ENCODE measurements around the gene KCNV2. TPM values are rescaled to one million over a fixed set of nuclear protein-coding genes. Genes with fewer than 3 reads are reported as not detected.
"Not testable (repeated sequence)": the region's sequence is repeated elsewhere in the genome, so short reads cannot be mapped to it uniquely, and the experiment has no call there.

KCNV2 gene
- total and polyA plus RNA-seq, 2 donors = not detected

- H3K27ac ChIP-seq (ENCODE audit: low read depth) = no peak overlapping the region
- 67% methylated on average over 6 of the region's 6 CpGs for WGBS
- H3K4me1 ChIP-seq (ENCODE audit: insufficient read depth) = no peaks in the 10 kb centered on the region
- H3K4me3 ChIP-seq (ENCODE audit: low read depth, low read length) = no peak overlapping the region
- no peak for DNase-seq (ENCODE audit: extremely low spot score)
- H3K36me3 ChIP-seq (ENCODE audit: insufficient read depth) = no peaks in the 10 kb centered on the region
Observed at GRCh38 chr9:2700398-2700797, 16.9 kb upstream of the KCNV2 start.

GRCh38 chr9:2700909-2701550, 16.3 kb upstream of the KCNV2 start:
- 87% methylated on average over 10 of the region's 10 CpGs for WGBS
- H3K27ac ChIP-seq (ENCODE audit: low read depth) = no peak overlapping the region
- no peak for DNase-seq (ENCODE audit: extremely low spot score)
- no peak overlapping the region for H3K4me3 ChIP-seq (ENCODE audit: low read depth, low read length)
- H3K36me3 ChIP-seq (ENCODE audit: insufficient read depth) = no peaks in the 10 kb centered on the region
- no peaks in the 10 kb centered on the region for H3K4me1 ChIP-seq (ENCODE audit: insufficient read depth)

- no peak for DNase-seq (ENCODE audit: extremely low spot score)
- Histone ChIP-seq H3K36me3 (ENCODE audit: insufficient read depth) (no peaks in the 10 kb centered on the region), H3K4me3 (ENCODE audit: low read depth, low read length) (no peak overlapping the region), H3K27ac (ENCODE audit: low read depth) (no peak overlapping the region), H3K4me1 (ENCODE audit: insufficient read depth) (no peaks in the 10 kb centered on the region)
Observed at GRCh38 chr9:2704504-2704903, 12.8 kb upstream of the KCNV2 start.

GRCh38 chr9:2707256-2707655, 10.1 kb upstream of the KCNV2 start:
- H3K4me1 ChIP-seq (ENCODE audit: insufficient read depth); H3K36me3 ChIP-seq (ENCODE audit: insufficient read depth); H3K27ac ChIP-seq (ENCODE audit: low read depth); DNase-seq (ENCODE audit: extremely low spot score); H3K4me3 ChIP-seq (ENCODE audit: low read depth, low read length): not testable (repeated sequence)
- 98% methylated on average over 3 of the region's 3 CpGs for WGBS

- Histone ChIP-seq H3K36me3 (ENCODE audit: insufficient read depth) (no peaks in the 10 kb centered on the region), H3K4me3 (ENCODE audit: low read depth, low read length) (no peak overlapping the region), H3K27ac (ENCODE audit: low read depth) (no peak overlapping the region), H3K4me1 (ENCODE audit: insufficient read depth) (no peaks in the 10 kb centered on the region)
- DNase-seq (ENCODE audit: extremely low spot score) = no peak
- 52% methylated on average over 2 of the region's 2 CpGs for WGBS
Observed at GRCh38 chr9:2709645-2710101, 7.6 kb upstream of the KCNV2 start.

GRCh38 chr9:2711716-2712115, 5.6 kb upstream of the KCNV2 start:
- no peak overlapping the region for H3K27ac ChIP-seq (ENCODE audit: low read depth)
- no peaks in the 10 kb centered on the region for H3K36me3 ChIP-seq (ENCODE audit: insufficient read depth)
- 92% methylated on average over 6 of the region's 6 CpGs for WGBS
- no peak overlapping the region for H3K4me3 ChIP-seq (ENCODE audit: low read depth, low read length)
- DNase-seq (ENCODE audit: extremely low spot score) = no peak
- no peaks in the 10 kb centered on the region for H3K4me1 ChIP-seq (ENCODE audit: insufficient read depth)

GRCh38 chr9:2718001-2718697, 839 bp downstream of the KCNV2 start:
- WGBS = 98% methylated on average over 69 of the region's 69 CpGs
- H3K4me1 ChIP-seq (ENCODE audit: insufficient read depth) = no peaks in the 10 kb centered on the region
- DNase-seq (ENCODE audit: extremely low spot score) = no peak
- no peak overlapping the region for H3K27ac ChIP-seq (ENCODE audit: low read depth)
- no peaks in the 10 kb centered on the region for H3K36me3 ChIP-seq (ENCODE audit: insufficient read depth)
- H3K4me3 ChIP-seq (ENCODE audit: low read depth, low read length) = no peak overlapping the region

GRCh38 chr9:2718698-2719033, 1.4 kb downstream of the KCNV2 start:
- no peak for DNase-seq (ENCODE audit: extremely low spot score)
- Histone ChIP-seq H3K4me3 (ENCODE audit: low read depth, low read length) (no peak overlapping the region), H3K36me3 (ENCODE audit: insufficient read depth) (no peaks in the 10 kb centered on the region), H3K4me1 (ENCODE audit: insufficient read depth) (no peaks in the 10 kb centered on the region), H3K27ac (ENCODE audit: low read depth) (no peak overlapping the region)
- 99% methylated on average over 29 of the region's 29 CpGs for WGBS

- H3K36me3 ChIP-seq (ENCODE audit: insufficient read depth) = no peaks in the 10 kb centered on the region
- no peak overlapping the region for H3K4me3 ChIP-seq (ENCODE audit: low read depth, low read length)
- no peak overlapping the region for H3K27ac ChIP-seq (ENCODE audit: low read depth)
- no peaks in the 10 kb centered on the region for H3K4me1 ChIP-seq (ENCODE audit: insufficient read depth)
- DNase-seq (ENCODE audit: extremely low spot score) = no peak
- WGBS = 59% methylated on average over 1 of the region's 1 CpG
Observed at GRCh38 chr9:2720179-2720654, 2.9 kb downstream of the KCNV2 start.

- H3K4me3 ChIP-seq (ENCODE audit: low read depth, low read length) = no peak overlapping the region
- WGBS = 50% methylated on average over 2 of the region's 2 CpGs
- no peaks in the 10 kb centered on the region for H3K4me1 ChIP-seq (ENCODE audit: insufficient read depth)
- no peak overlapping the region for H3K27ac ChIP-seq (ENCODE audit: low read depth)
- DNase-seq (ENCODE audit: extremely low spot score) = no peak
- no peaks in the 10 kb centered on the region for H3K36me3 ChIP-seq (ENCODE audit: insufficient read depth)
Observed at GRCh38 chr9:2722715-2723114, 5.4 kb downstream of the KCNV2 start.

GRCh38 chr9:2723376-2724065, 6.2 kb downstream of the KCNV2 start:
- WGBS = 76% methylated on average over 4 of the region's 4 CpGs
- Histone ChIP-seq H3K4me3 (ENCODE audit: low read depth, low read length) (no peak overlapping the region), H3K4me1 (ENCODE audit: insufficient read depth) (no peaks in the 10 kb centered on the region), H3K36me3 (ENCODE audit: insufficient read depth) (no peaks in the 10 kb centered on the region), H3K27ac (ENCODE audit: low read depth) (no peak overlapping the region)
- no peak for DNase-seq (ENCODE audit: extremely low spot score)

GRCh38 chr9:2725126-2725525, 7.8 kb downstream of the KCNV2 start:
- no peak for DNase-seq (ENCODE audit: extremely low spot score)
- 76% methylated on average over 4 of the region's 4 CpGs for WGBS
- no peak overlapping the region for H3K27ac ChIP-seq (ENCODE audit: low read depth)
- no peaks in the 10 kb centered on the region for H3K36me3 ChIP-seq (ENCODE audit: insufficient read depth)
- no peak overlapping the region for H3K4me3 ChIP-seq (ENCODE audit: low read depth, low read length)
- H3K4me1 ChIP-seq (ENCODE audit: insufficient read depth) = no peaks in the 10 kb centered on the region

GRCh38 chr9:2725898-2726649, 8.8 kb downstream of the KCNV2 start:
- Histone ChIP-seq H3K4me1 (ENCODE audit: insufficient read depth) (no peaks in the 10 kb centered on the region), H3K36me3 (ENCODE audit: insufficient read depth) (no peaks in the 10 kb centered on the region), H3K4me3 (ENCODE audit: low read depth, low read length) (no peak overlapping the region), H3K27ac (ENCODE audit: low read depth) (no peak overlapping the region)
- DNase-seq (ENCODE audit: extremely low spot score) = no peak
- WGBS = 65% methylated on average over 4 of the region's 4 CpGs
